SK-N-SH (cell line): ENCODE results near the gene CA9. TPM values are rescaled to one million over a fixed set of nuclear protein-coding genes. Genes with fewer than 3 reads are reported as not detected.

Experiments
- CTCF ChIA-PET: fragments of 300-600, 350-600 bp; formaldehyde crosslinking; extraction: SDS; loops from one replicate; lab custom pipeline; 2021; lab: Yijun Ruan, JAX
- POLR2A ChIA-PET: fragments of 350-600 bp; sonication (Branson Sonifier 250); formaldehyde crosslinking; extraction: SDS; loops from one replicate; lab custom pipeline; 2020; ENCODE audit warnings: antibody characterized with exemption, inconsistent platforms; lab: Yijun Ruan, JAX
- DNase-seq: peaks from one replicate; pipeline ENCODE4 v3.0.0; 2012
- H2AFZ ChIP-seq: fragments of 200-600 bp; sonication (generic); 2 replicates; pipeline ENCODE4 v1.8.1; 2016; ENCODE audit warnings: antibody characterized with exemption, mild to moderate bottlenecking, low read depth
- H3F3A ChIP-seq: fragments of 200-600 bp; sonication (generic); replicated peaks from 2 replicates; pipeline ENCODE3; 2016; ENCODE audit warnings: antibody characterized with exemption, mild to moderate bottlenecking; ENCODE audit not compliant: insufficient read depth
- H3K27ac ChIP-seq, 2 experiments: fragments of 200-500 bp in 1 of 2; fragments of 200-600 bp in 1 of 2; sonication (Bioruptor generic) in 1 of 2; sonication (generic), shearing (Covaris generic) in 1 of 2; 2 replicates each; pipeline versions ENCODE4 v1.5.1 to v1.6.1; 2014 to 2016; ENCODE audit warnings: low read depth in 2 of 2, inconsistent platforms in 1 of 2, low read length in 1 of 2, mild to moderate bottlenecking in 1 of 2, mixed read lengths in 1 of 2
- H3K27me3 ChIP-seq: fragments of 200-600 bp; sonication (generic), shearing (Covaris generic); 2 replicates; pipeline ENCODE4 v1.6.1; 2016; ENCODE audit warnings: mixed run types; ENCODE audit not compliant: insufficient read depth
- H3K36me3 ChIP-seq, 2 experiments: fragments of 200-500 bp in 1 of 2; fragments of 200-600 bp in 1 of 2; sonication (Bioruptor generic) in 1 of 2; sonication (generic) in 1 of 2; replicated peaks in 1 of 2; 2 replicates each; pipeline versions ENCODE3 to v1.5.1; 2014 to 2016; ENCODE audit warnings: low read length in 1 of 2, mild to moderate bottlenecking in 1 of 2; ENCODE audit not compliant: insufficient read depth in 2 of 2, control insufficient read depth in 1 of 2
- H3K4me1 ChIP-seq, 2 experiments: fragments of 200-500 bp in 1 of 2; fragments of 200-600 bp in 1 of 2; sonication (Bioruptor generic) in 1 of 2; sonication (generic), shearing (Covaris generic) in 1 of 2; 2 replicates each; pipeline versions ENCODE4 v1.5.1 to v1.6.1; 2014 to 2016; ENCODE audit warnings: low read depth in 1 of 2, low read length in 1 of 2, mixed run types in 1 of 2; ENCODE audit not compliant: insufficient read depth in 2 of 2, control insufficient read depth in 1 of 2
- H3K4me2 ChIP-seq: fragments of 200-600 bp; sonication (generic), shearing (Covaris generic); 2 replicates; pipeline ENCODE4 v1.6.1; 2017; ENCODE audit warnings: mixed run types
- H3K4me3 ChIP-seq, 2 experiments: fragments of 200-500 bp in 1 of 2; fragments of 200-600 bp in 1 of 2; sonication (Bioruptor generic) in 1 of 2; sonication (generic), shearing (Covaris generic) in 1 of 2; 2 replicates each; pipeline versions ENCODE4 v1.5.1 to v1.8.1; 2014 to 2016; ENCODE audit warnings: low read depth in 2 of 2, inconsistent platforms in 1 of 2, low read length in 1 of 2, mild to moderate bottlenecking in 1 of 2, mixed read lengths in 1 of 2, moderate library complexity in 1 of 2
- H3K79me2 ChIP-seq: fragments of 200-600 bp; sonication (generic); 2 replicates; pipeline ENCODE4 v1.8.1; 2017; ENCODE audit warnings: mild to moderate bottlenecking; ENCODE audit not compliant: insufficient read depth
- H3K9ac ChIP-seq: fragments of 200-600 bp; sonication (generic); 2 replicates; pipeline ENCODE4 v1.6.1; 2017; ENCODE audit warnings: mixed run types
- H3K9me2 ChIP-seq: fragments of 200-600 bp; sonication (generic); 2 replicates; pipeline ENCODE4 v1.6.1; 2017; ENCODE audit warnings: mixed run types
- H3K9me3 ChIP-seq: fragments of 200-600 bp; sonication (generic); 2 replicates; pipeline ENCODE4 v1.6.1; 2017; ENCODE audit warnings: mixed run types, mild to moderate bottlenecking, moderate library complexity
- H4K20me1 ChIP-seq: fragments of 200-600 bp; sonication (generic); 2 replicates; pipeline ENCODE4 v1.6.1; 2017; ENCODE audit warnings: mild to moderate bottlenecking, mixed run types; ENCODE audit not compliant: insufficient read depth
- CHD2 ChIP-seq: fragments of 150-350 bp; IDR thresholded peaks from 2 replicates; pipeline ENCODE4 v1.6.1; 2018; ENCODE audit warnings: low read length; ENCODE audit not compliant: partially characterized antibody
- ELF1 ChIP-seq: IDR thresholded peaks from 2 replicates; pipeline ENCODE4 v1.4.0; 2012
- EP300 ChIP-seq, 2 experiments: IDR thresholded peaks; 2 replicates each; pipeline versions ENCODE4 v1.4.0 to v1.6.1; 2012; ENCODE audit warnings: borderline replicate concordance in 1 of 2, low read depth in 1 of 2, low read length in 1 of 2
- EZH2phosphoT487 ChIP-seq: fragments of 200-600 bp; sonication (generic); IDR thresholded peaks from 2 replicates; pipeline ENCODE4 v1.6.1; 2017; ENCODE audit warnings: low read depth, mixed run types, mild to moderate bottlenecking, antibody characterized with exemption, moderate library complexity, borderline replicate concordance
- FOXJ3 ChIP-seq: sonication (generic); formaldehyde crosslinking; IDR thresholded peaks from 2 replicates; pipeline ENCODE4 v1.5.1; 2020; ENCODE audit warnings: mild to moderate bottlenecking, missing genetic modification reagents
- FOXM1 ChIP-seq: IDR thresholded peaks from 2 replicates; pipeline ENCODE4 v1.4.0; 2012; ENCODE audit warnings: low read depth, mild to moderate bottlenecking
- GABPA ChIP-seq: IDR thresholded peaks from 2 replicates; pipeline ENCODE4 v1.4.0; 2012; ENCODE audit warnings: low read depth, mild to moderate bottlenecking
- NFIC ChIP-seq: IDR thresholded peaks from 2 replicates; pipeline ENCODE4 v1.4.0; 2012; ENCODE audit warnings: borderline replicate concordance
- TAF1 ChIP-seq: IDR thresholded peaks from 2 replicates; pipeline ENCODE4 v1.6.1; 2012; ENCODE audit warnings: low read depth, mild to moderate bottlenecking, low read length, moderate library complexity, borderline replicate concordance
- TCF12 ChIP-seq: IDR thresholded peaks from 2 replicates; pipeline ENCODE4 v1.4.0; 2012
- TEAD4 ChIP-seq: IDR thresholded peaks from 2 replicates; pipeline ENCODE4 v1.4.0; 2012; ENCODE audit warnings: mild to moderate bottlenecking, borderline replicate concordance; ENCODE audit not compliant: insufficient read depth
- YY1 ChIP-seq: IDR thresholded peaks from 2 replicates; pipeline ENCODE4 v1.4.0; 2012; ENCODE audit warnings: low read depth, mild to moderate bottlenecking
- WGBS: methylation state at CpG from one replicate; pipeline ENCODE4 v1.1.6; 2017; ENCODE audit warnings: low lambda C conversion rate; 5-methylcytosine and 5-hydroxymethylcytosine counted together
- polyA plus RNA-seq, 3 experiments: library from polyadenylated mRNA; depleted of rRNA; stranded (reverse); fragments of >200 nt; gene quantifications; 2 replicates each; pipeline ENCODE4 v1.2.3, GENCODE V29; 2012
- TF ChIP-seq, protein P1 (sequence below): fragments of 150-350 bp; IDR thresholded peaks from 2 replicates; pipeline ENCODE4 v1.6.1; 2016; ENCODE audit warnings: mild to moderate bottlenecking, low read depth, low read length
- TF ChIP-seq, protein P2 (sequence below): IDR thresholded peaks from 2 replicates; pipeline ENCODE4; 2012

The CA9 gene
- polyA plus RNA-seq, 1 of the 3 experiments (the other 2 are of a cell fraction) = 1.4 TPM

DNA sequence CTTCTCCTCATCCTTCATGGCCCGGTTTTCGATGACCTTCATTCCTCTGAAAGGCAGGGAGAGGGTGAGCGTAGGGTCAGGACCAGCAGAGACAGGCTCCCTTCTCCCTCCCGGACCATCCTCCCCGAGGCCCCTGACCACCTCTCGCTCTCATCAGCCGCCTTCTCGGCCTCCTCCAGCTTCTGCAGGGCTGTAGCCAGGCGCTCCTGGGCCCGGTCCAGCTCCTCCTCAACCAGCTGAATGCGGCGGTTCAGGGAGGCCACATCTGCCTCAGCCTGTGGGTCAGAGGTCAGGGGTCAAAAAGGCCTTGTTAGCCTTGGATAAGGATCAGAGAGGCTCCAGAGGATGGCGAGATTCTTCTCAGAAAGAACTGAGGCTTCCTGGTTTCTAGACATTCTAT, 11.8 kb downstream of the CA9 start:
- no peak for DNase-seq
- POLR2A ChIA-PET = interaction anchor here (0.8 kb wide), 1 partner anchor 10 kb away, joined by 3 read pairs; no protein-coding TSS in a partner anchor
- no peak for TF ChIP-seq TCF12
- TF ChIP-seq, protein P1, sequence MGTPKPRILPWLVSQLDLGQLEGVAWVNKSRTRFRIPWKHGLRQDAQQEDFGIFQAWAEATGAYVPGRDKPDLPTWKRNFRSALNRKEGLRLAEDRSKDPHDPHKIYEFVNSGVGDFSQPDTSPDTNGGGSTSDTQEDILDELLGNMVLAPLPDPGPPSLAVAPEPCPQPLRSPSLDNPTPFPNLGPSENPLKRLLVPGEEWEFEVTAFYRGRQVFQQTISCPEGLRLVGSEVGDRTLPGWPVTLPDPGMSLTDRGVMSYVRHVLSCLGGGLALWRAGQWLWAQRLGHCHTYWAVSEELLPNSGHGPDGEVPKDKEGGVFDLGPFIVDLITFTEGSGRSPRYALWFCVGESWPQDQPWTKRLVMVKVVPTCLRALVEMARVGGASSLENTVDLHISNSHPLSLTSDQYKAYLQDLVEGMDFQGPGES = no peak
- TF ChIP-seq ELF1 = no peak
- no peak for TF ChIP-seq YY1
- TF ChIP-seq EZH2phosphoT487 = no peak
- no peak for TF ChIP-seq TEAD4
- no peak for TF ChIP-seq GABPA
- TF ChIP-seq CHD2 = no peak
- no peak for TF ChIP-seq EP300 (IDR thresholded peaks at IDR 0.05; ENCODE audit: borderline replicate concordance in 1 of 2, low read depth in 1 of 2, low read length in 1 of 2)
- TF ChIP-seq FOXJ3 (CRISPR knock-in tag) = no peak
- no peak for TF ChIP-seq NFIC
- no peak for TF ChIP-seq TAF1
- TF ChIP-seq FOXM1 = no peak
- Histone ChIP-seq H3K9me2 (no peaks in the 10 kb centered on the region), H3F3A (peaks cover 51% of the 10 kb centered on the region), H3K4me2 (no peak overlapping the region), H4K20me1 (peaks cover 57% of the 10 kb centered on the region), H3K4me3 (no peak overlapping the region), H3K27me3 (no peaks in the 10 kb centered on the region), H3K27ac (peak overlapping the region in 1 of 2 experiments; percentile 96; a peak in 2 of 4 replicates), H3K36me3 (peaks cover 27 to 35% of the 10 kb centered on the region in 2 experiments), H2AFZ (no peak overlapping the region), H3K9ac (no peak overlapping the region), H3K4me1 (peaks cover 17 to 32% of the 10 kb centered on the region in 2 experiments; a peak in 3 of 4 replicates), H3K9me3 (no peaks in the 10 kb centered on the region), H3K79me2 (peaks cover 47% of the 10 kb centered on the region)
- 95% methylated on average over 13 of the region's 13 CpGs for WGBS
- CTCF ChIA-PET = interaction anchor here (1.3 kb wide), 1 partner anchor 11 kb away, joined by 9 read pairs; no protein-coding TSS in a partner anchor

DNA sequence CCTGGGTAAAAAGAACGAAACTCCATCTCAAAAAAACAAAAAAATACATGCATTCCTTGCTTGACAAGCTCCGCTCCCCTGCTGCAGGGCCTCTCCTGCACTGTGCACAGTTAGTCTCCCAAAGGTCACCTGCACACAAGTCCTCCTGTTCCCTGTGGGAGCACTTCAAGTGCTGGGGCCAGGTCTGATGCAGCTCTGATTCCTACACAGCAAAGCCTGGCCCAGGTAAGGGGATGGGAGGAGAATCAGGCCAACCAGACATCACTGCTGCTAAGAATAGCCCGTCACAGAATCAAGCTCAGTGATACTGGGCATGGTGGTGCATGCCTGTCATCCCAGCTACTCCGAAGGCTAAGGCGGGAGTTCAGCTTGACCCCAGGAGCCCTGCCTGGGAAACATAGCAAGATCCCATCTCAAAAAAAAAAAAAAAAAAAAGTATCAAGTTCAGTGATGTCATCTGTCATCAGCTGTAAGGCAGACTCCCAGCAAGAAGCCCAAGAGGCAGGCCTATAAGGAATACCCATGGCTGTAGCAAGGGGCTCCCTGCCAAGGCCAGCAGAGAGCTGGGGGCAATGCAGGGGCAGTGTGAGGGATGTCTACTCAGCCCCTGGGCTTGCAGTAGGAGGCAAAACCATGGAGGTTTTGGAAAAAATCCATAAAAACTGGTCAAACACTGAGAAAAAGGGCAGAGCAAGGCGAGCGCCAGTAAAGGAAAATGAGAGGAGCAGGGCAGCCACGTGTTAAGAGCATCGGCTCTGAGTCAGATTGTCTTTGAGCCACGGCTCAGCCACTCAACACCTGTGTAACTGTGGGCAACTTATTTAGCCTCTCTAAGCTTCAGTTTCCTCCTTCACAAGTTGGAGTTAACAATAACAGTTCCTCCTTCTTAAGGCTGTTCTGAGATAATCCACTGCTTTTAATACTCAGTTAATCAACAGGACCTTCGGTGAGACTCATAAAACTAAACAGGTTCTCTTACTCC, 12.8 kb downstream of the CA9 start:
- DNase-seq = no peak

More for the DNA sequence above, 12.8 kb downstream of the CA9 start:
- Histone ChIP-seq H3K36me3 (peaks cover 27 to 35% of the 10 kb centered on the region in 2 experiments), H4K20me1 (peaks cover 57% of the 10 kb centered on the region), H3K79me2 (peaks cover 47% of the 10 kb centered on the region), H2AFZ (no peak overlapping the region), H3K4me3 (peak overlapping the region in 1 of 2 experiments; percentile 4; a peak in 1 of 4 replicates), H3K9ac (no peak overlapping the region), H3K27me3 (no peaks in the 10 kb centered on the region), H3K27ac (peak overlapping the region in 1 of 2 experiments; percentile 96; a peak in 2 of 4 replicates), H3F3A (peaks cover 49% of the 10 kb centered on the region), H3K4me1 (peaks cover 19 to 31% of the 10 kb centered on the region in 2 experiments; a peak in 3 of 4 replicates), H3K9me3 (no peaks in the 10 kb centered on the region), H3K4me2 (peak overlapping the region; percentile 91), H3K9me2 (no peaks in the 10 kb centered on the region)
- 76% methylated on average over 11 of the region's 11 CpGs for WGBS
- ChIA-PET POLR2A (interaction anchor here (1.0 to 1.1 kb wide), 2 partner anchors 10 to 11 kb away, joined by 3 read pairs; no protein-coding TSS in a partner anchor), CTCF (interaction anchor here (1.0 to 2.3 kb wide), 3 partner anchors 10 to 22 kb away, joined by 4 to 26 read pairs (median 9); partner anchors contain the start of gene ARHGEF39)
- TF ChIP-seq, protein P2, sequence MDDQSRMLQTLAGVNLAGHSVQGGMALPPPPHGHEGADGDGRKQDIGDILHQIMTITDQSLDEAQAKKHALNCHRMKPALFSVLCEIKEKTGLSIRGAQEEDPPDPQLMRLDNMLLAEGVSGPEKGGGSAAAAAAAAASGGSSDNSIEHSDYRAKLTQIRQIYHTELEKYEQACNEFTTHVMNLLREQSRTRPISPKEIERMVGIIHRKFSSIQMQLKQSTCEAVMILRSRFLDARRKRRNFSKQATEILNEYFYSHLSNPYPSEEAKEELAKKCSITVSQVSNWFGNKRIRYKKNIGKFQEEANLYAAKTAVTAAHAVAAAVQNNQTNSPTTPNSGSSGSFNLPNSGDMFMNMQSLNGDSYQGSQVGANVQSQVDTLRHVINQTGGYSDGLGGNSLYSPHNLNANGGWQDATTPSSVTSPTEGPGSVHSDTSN = peak; percentile 32; the same call in 1 of the 2 replicates
- TF ChIP-seq YY1 = no peak
